Liver (tissue), 9 donors: ENCODE results near the gene NKX2-4. TPM values are rescaled to one million over a fixed set of nuclear protein-coding genes. Genes with fewer than 3 reads are reported as not detected.

Experiments used
- DNase-seq: peaks from one replicate; pipeline ENCODE4 v3.0.0-alpha.2; 2017; ENCODE audit warnings: low spot score
- H3K27ac ChIP-seq, 2 donors: one replicate each; pipeline ENCODE4 v1.7.0; 2013; ENCODE audit warnings: inconsistent platforms in 2 of 2, low read length in 2 of 2, control low read depth in 1 of 2, low read depth in 1 of 2, mild to moderate bottlenecking in 1 of 2
- H3K27me3 ChIP-seq, 4 donors: one replicate each; pipeline versions ENCODE4 v1.6.1 to v1.7.0; 2013; ENCODE audit warnings: low read length in 3 of 4, inconsistent platforms in 1 of 4, mild to moderate bottlenecking in 1 of 4, moderate library complexity in 1 of 4; ENCODE audit not compliant: control insufficient read depth in 4 of 4, insufficient read depth in 4 of 4
- H3K36me3 ChIP-seq, 4 donors: one replicate each; pipeline versions ENCODE4 v1.6.1 to v1.7.0; 2013; ENCODE audit warnings: low read length in 3 of 4, mild to moderate bottlenecking in 3 of 4, low read depth in 1 of 4, moderate library complexity in 1 of 4; ENCODE audit not compliant: control insufficient read depth in 4 of 4, insufficient read depth in 3 of 4
- H3K4me1 ChIP-seq, 4 donors: one replicate each; pipeline versions ENCODE4 v1.6.1 to v1.7.0; 2013; ENCODE audit warnings: low read length in 3 of 4, mild to moderate bottlenecking in 3 of 4, moderate library complexity in 1 of 4; ENCODE audit not compliant: control insufficient read depth in 4 of 4, insufficient read depth in 4 of 4
- H3K4me3 ChIP-seq, 3 donors: one replicate each; pipeline versions ENCODE4 v1.6.1 to v1.7.0; 2013; ENCODE audit warnings: low read length in 3 of 3, control low read depth in 1 of 3, low read depth in 1 of 3, mild to moderate bottlenecking in 1 of 3
- H3K9ac ChIP-seq, 2 donors: one replicate each; pipeline ENCODE4 v1.7.0; 2013; ENCODE audit warnings: low read length in 2 of 2, mild to moderate bottlenecking in 2 of 2, moderate library complexity in 2 of 2, control low read depth in 1 of 2, low read depth in 1 of 2
- H3K9me3 ChIP-seq, 4 donors: one replicate each; pipeline versions ENCODE4 v1.6.1 to v1.7.0; 2013; ENCODE audit warnings: low read length in 3 of 4; ENCODE audit not compliant: control insufficient read depth in 4 of 4
- CTCF ChIP-seq: fragments of 150-350 bp; IDR thresholded peaks from 2 replicates; pipeline ENCODE4 v1.5.1; 2017; ENCODE audit warnings: improper control_type of control experiment, low read depth, low read length; ENCODE audit not compliant: missing input control
- FOXA1 ChIP-seq: IDR thresholded peaks from 2 replicates; pipeline ENCODE4 v1.6.1; 2016; ENCODE audit warnings: antibody characterized with exemption
- GABPA ChIP-seq, 2 donors: IDR thresholded peaks in 1 of 2; conservative IDR thresholded peaks in 1 of 2; 2 replicates each; pipeline ENCODE4 v1.6.1; 2016; ENCODE audit warnings: antibody characterized with exemption in 2 of 2, mild to moderate bottlenecking in 1 of 2, moderate library complexity in 1 of 2
- HNF4A ChIP-seq, 2 donors: conservative IDR thresholded peaks; 2 replicates each; pipeline ENCODE4 v1.6.1; 2016; ENCODE audit warnings: antibody characterized with exemption in 2 of 2, mild to moderate bottlenecking in 2 of 2
- JUND ChIP-seq, 2 donors: IDR thresholded peaks; 2 replicates each; pipeline ENCODE4 v1.6.1; 2016; ENCODE audit warnings: antibody characterized with exemption in 2 of 2
- RAD21 ChIP-seq, 2 donors: IDR thresholded peaks; 2 replicates each; pipeline ENCODE4 v1.6.1; 2016; ENCODE audit warnings: antibody characterized with exemption in 2 of 2, mild to moderate bottlenecking in 2 of 2
- SP1 ChIP-seq: IDR thresholded peaks from 2 replicates; pipeline ENCODE4 v1.6.1; 2018; ENCODE audit warnings: antibody characterized with exemption, mild to moderate bottlenecking
- WGBS: extraction: QIAGEN DNeasy Blood & Tissue Kit; methylation state at CpG from one replicate; pipeline ENCODE4 v1.1.7; 2013; 5-methylcytosine and 5-hydroxymethylcytosine counted together
- polyA plus RNA-seq, 2 donors: library from polyadenylated mRNA; stranded (reverse) in 1 of 2; unstranded in 1 of 2; fragments of 200-250 nt in 1 of 2; fragments of >200 nt in 1 of 2; fragmentation: Nextera tagmentation in 1 of 2; extraction: Ambion mirVana in 1 of 2; gene quantifications; one replicate each; pipeline versions ENCODE4 v1.2.1 to v1.2.3, GENCODE V29; 2013 to 2015
- total RNA-seq, 2 donors: library from RNA; depleted of rRNA; stranded (reverse); fragments of >200 nt; gene quantifications; one replicate each; pipeline ENCODE4 v1.2.3, GENCODE V29; 2014
- TF ChIP-seq, protein P1 (sequence below): IDR thresholded peaks from 2 replicates; pipeline ENCODE4 v1.6.1; 2016; ENCODE audit warnings: antibody characterized with exemption
- TF ChIP-seq, protein P2 (sequence below): IDR thresholded peaks from 2 replicates; pipeline ENCODE4 v1.6.1; 2016; ENCODE audit warnings: antibody characterized with exemption, mild to moderate bottlenecking
- TF ChIP-seq, protein P3 (sequence below): IDR thresholded peaks from 2 replicates; pipeline ENCODE4 v1.6.1; 2016; ENCODE audit warnings: antibody characterized with exemption
- donor health status: healthy.
- donor health status: healthy.
- donor health status: healthy.
- donor health status: healthy.
- donor health status: healthy.

NKX2-4 gene
- total and polyA plus RNA-seq, 4 donors = not detected

GRCh38 chr20:21396599-21397340 is 556 bp downstream of the NKX2-4 start:
- DNase-seq = no peak
- H3K4me1 ChIP-seq = peaks cover 2 to 19% (median 17%) of the 10 kb centered on the region in 4 donors
- no peak overlapping the region for H3K9ac ChIP-seq
- peak overlapping the region in 1 of 3 donors; percentile 32 for H3K4me3 ChIP-seq
- no peaks in the 10 kb centered on the region for H3K36me3 ChIP-seq
- peaks cover 0 to 16% (median 0%) of the 10 kb centered on the region in 4 donors for H3K9me3 ChIP-seq
- WGBS = 8% methylated on average over 116 of the region's 116 CpGs
- H3K27me3 ChIP-seq = peaks cover 4 to 42% (median 15%) of the 10 kb centered on the region in 4 donors
- H3K27ac ChIP-seq = no peak overlapping the region
- TF ChIP-seq, protein P1, sequence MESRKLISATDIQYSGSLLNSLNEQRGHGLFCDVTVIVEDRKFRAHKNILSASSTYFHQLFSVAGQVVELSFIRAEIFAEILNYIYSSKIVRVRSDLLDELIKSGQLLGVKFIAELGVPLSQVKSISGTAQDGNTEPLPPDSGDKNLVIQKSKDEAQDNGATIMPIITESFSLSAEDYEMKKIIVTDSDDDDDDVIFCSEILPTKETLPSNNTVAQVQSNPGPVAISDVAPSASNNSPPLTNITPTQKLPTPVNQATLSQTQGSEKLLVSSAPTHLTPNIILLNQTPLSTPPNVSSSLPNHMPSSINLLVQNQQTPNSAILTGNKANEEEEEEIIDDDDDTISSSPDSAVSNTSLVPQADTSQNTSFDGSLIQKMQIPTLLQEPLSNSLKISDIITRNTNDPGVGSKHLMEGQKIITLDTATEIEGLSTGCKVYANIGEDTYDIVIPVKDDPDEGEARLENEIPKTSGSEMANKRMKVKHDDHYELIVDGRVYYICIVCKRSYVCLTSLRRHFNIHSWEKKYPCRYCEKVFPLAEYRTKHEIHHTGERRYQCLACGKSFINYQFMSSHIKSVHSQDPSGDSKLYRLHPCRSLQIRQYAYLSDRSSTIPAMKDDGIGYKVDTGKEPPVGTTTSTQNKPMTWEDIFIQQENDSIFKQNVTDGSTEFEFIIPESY = no peak
- no peak for TF ChIP-seq HNF4A (conservative IDR thresholded peaks at IDR 0.05)

GRCh38 chr20:21395666-21396598 is 1.4 kb downstream of the NKX2-4 start:
- Histone ChIP-seq H3K27ac (no peak overlapping the region), H3K36me3 (no peaks in the 10 kb centered on the region), H3K9me3 (peaks cover 0 to 16% (median 0%) of the 10 kb centered on the region in 4 donors), H3K4me3 (peak overlapping the region in 1 of 3 donors; percentile 32), H3K9ac (no peak overlapping the region), H3K27me3 (peaks cover 4 to 42% (median 15%) of the 10 kb centered on the region in 4 donors), H3K4me1 (peaks cover 2 to 23% (median 18%) of the 10 kb centered on the region in 4 donors)
- peak; percentile 36 for DNase-seq
- TF ChIP-seq GABPA (IDR thresholded peaks at IDR 0.05 in 1 of 2, conservative IDR thresholded peaks at IDR 0.05 in 1 of 2) = no peak
- no peak for TF ChIP-seq JUND (IDR thresholded peaks at IDR 0.05)
- TF ChIP-seq RAD21 (IDR thresholded peaks at IDR 0.05) = no peak
- TF ChIP-seq, protein P2, sequence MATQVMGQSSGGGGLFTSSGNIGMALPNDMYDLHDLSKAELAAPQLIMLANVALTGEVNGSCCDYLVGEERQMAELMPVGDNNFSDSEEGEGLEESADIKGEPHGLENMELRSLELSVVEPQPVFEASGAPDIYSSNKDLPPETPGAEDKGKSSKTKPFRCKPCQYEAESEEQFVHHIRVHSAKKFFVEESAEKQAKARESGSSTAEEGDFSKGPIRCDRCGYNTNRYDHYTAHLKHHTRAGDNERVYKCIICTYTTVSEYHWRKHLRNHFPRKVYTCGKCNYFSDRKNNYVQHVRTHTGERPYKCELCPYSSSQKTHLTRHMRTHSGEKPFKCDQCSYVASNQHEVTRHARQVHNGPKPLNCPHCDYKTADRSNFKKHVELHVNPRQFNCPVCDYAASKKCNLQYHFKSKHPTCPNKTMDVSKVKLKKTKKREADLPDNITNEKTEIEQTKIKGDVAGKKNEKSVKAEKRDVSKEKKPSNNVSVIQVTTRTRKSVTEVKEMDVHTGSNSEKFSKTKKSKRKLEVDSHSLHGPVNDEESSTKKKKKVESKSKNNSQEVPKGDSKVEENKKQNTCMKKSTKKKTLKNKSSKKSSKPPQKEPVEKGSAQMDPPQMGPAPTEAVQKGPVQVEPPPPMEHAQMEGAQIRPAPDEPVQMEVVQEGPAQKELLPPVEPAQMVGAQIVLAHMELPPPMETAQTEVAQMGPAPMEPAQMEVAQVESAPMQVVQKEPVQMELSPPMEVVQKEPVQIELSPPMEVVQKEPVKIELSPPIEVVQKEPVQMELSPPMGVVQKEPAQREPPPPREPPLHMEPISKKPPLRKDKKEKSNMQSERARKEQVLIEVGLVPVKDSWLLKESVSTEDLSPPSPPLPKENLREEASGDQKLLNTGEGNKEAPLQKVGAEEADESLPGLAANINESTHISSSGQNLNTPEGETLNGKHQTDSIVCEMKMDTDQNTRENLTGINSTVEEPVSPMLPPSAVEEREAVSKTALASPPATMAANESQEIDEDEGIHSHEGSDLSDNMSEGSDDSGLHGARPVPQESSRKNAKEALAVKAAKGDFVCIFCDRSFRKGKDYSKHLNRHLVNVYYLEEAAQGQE = no peak
- TF ChIP-seq CTCF = no peak
- TF ChIP-seq, protein P1 = no peak
- TF ChIP-seq, protein P3, sequence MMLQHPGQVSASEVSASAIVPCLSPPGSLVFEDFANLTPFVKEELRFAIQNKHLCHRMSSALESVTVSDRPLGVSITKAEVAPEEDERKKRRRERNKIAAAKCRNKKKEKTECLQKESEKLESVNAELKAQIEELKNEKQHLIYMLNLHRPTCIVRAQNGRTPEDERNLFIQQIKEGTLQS = no peak
- TF ChIP-seq FOXA1 = no peak
- no peak for TF ChIP-seq SP1
- WGBS = 9% methylated on average over 103 of the region's 103 CpGs
